ENCODE measurements around the gene TRIM71.

- TF ChIP-seq ZNF510 (tag by site-specific recombination; IDR thresholded peaks at IDR 0.05; ENCODE audit: insufficient replicate concordance) (no peak), ATF2 (tag by site-specific recombination; IDR thresholded peaks at IDR 0.05; ENCODE audit: low read depth) (no peak), KLF16 (tag by site-specific recombination; IDR thresholded peaks at IDR 0.05) (no peak), CTCF (tag by site-specific recombination; IDR thresholded peaks at IDR 0.05) (no peak), BCL11A (tag by site-specific recombination; IDR thresholded peaks at IDR 0.05; ENCODE audit: low read depth) (no peak), SETDB1 (IDR thresholded peaks at IDR 0.05; ENCODE audit: insufficient read length, low read length) (no peak), ZNF610 (tag by site-specific recombination; IDR thresholded peaks at IDR 0.05; ENCODE audit: borderline replicate concordance) (no peak), ZBTB20 (tag by site-specific recombination; IDR thresholded peaks at IDR 0.05) (no peak), ZNF423 (tag by site-specific recombination; IDR thresholded peaks at IDR 0.05) (no peak), ZNF654 (tag by site-specific recombination; IDR thresholded peaks at IDR 0.05; ENCODE audit: low read depth) (no peak)
- TF ChIP-seq, protein P1, sequence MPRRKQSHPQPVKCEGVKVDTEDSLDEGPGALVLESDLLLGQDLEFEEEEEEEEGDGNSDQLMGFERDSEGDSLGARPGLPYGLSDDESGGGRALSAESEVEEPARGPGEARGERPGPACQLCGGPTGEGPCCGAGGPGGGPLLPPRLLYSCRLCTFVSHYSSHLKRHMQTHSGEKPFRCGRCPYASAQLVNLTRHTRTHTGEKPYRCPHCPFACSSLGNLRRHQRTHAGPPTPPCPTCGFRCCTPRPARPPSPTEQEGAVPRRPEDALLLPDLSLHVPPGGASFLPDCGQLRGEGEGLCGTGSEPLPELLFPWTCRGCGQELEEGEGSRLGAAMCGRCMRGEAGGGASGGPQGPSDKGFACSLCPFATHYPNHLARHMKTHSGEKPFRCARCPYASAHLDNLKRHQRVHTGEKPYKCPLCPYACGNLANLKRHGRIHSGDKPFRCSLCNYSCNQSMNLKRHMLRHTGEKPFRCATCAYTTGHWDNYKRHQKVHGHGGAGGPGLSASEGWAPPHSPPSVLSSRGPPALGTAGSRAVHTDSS (tag by site-specific recombination; IDR thresholded peaks at IDR 0.05): no peak
These were observed 59.1 kb downstream of the TRIM71 start for GRCh38 chr3:32876920-32877319.
